GM19324 (cell line): Measurements from ENCODE around the gene RBM18.

Experiments
- ATAC-seq: cut with Tn5 transposase; IDR thresholded peaks from one replicate; pipeline ENCODE4 v1.9.1; 2021; ENCODE audit warnings: mild to moderate bottlenecking, moderate library complexity; ENCODE audit not compliant: unreplicated experiment, low FRiP score

The RBM18 gene

DNA sequence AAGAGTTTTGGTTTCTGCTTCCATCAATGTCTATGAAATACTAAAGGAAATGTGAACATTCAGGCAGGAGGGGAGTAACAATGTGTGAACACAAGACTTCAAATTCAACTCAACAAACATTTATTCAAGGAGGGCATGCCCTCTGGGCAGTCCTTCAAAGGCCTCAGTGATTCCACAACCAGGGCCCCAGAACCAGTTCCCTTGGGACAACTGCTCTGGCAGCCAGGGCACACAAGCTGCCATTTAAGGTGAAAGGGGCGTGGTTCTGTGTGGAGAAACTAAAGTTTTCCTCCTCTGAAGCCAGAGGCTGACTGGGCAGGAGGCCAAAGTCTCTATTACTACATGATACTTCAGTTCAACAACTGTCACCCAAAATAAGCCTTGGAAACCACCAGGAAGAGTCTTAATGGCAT is 3.2 kb downstream of the RBM18 start:
- ATAC-seq: no peak

DNA sequence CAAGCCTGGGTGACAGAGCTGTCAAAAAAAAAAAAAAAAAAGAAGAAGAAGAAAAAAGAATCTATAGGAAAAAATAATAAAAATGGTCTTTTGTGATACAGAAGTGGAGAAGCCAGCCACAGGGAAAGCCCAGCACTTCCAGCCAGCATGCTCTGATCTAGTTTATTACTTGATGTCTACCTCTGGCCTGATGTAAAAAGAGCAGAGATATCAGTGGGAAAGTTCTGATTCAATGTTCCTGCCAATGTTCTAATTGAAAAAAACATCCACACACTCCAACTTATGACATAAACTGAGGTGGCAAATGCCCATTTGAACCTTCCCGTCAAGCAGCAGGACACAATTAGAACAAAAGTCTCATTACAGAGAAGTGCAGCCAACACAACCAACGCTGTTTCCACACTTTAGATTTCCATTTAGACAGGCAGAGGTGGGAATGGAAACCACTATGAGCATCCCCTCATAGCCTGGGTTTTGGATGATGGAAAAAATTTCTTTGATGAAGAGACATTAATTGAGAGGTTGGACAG is 5.7 kb downstream of the RBM18 start:
- no peak for ATAC-seq

DNA sequence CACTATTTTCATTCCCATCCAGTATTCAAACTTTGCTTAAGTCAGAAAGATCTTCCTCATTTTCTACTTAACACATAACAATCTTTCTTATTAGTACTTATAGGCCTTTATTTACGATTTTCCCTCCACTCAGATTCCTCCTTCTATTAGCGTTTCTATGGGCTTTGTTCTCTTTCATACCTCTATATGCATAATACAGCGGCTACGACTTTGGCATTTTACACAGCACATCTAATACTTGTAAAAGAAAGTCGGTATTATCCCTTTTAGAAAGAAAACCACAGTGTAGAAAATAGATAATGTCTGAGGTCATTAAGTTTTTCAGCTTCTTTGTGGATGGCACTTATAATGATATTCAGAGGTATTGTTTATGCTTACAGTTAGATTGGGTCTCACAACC is 8.4 kb downstream of the RBM18 start:
- ATAC-seq: no peak

DNA sequence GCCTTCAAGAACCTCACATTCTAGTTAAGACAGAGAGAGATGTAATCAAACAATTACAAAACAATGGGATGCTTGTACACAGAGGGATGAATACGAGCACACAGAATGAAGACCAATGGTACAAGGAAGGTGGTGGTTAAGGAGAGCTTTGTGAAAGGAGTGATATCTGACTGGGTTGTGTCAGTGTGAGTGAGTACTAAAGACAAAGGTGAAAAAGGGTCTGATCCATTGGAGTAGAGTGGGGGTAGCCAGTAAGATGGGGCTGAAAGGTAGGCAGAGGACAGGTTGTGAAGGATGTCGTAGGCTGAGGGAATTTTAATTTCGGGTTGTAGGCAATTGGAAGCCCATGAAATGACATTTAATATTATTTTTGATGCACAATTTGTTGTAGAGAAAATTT is 9.9 kb downstream of the RBM18 start:
- ATAC-seq: no peak

DNA sequence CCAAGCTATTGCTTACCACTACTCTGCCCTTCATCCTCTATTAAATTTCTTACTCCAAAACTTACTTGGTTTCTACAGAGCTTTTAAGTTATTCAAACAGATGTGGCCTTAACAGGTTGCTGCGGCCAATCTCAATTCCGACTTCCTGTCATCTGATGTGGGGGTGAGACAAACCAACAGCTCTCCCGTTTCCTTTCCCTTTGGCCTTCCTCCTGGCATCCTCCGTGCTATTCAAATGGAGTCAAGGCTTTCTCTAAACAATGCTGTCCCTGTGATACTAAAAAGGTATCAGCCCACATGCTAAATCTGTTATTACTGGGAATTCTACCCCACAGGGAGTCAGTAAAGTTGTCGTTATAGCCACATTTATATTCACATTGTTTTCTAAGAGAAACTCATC is 11.8 kb downstream of the RBM18 start:
- no peak for ATAC-seq

DNA sequence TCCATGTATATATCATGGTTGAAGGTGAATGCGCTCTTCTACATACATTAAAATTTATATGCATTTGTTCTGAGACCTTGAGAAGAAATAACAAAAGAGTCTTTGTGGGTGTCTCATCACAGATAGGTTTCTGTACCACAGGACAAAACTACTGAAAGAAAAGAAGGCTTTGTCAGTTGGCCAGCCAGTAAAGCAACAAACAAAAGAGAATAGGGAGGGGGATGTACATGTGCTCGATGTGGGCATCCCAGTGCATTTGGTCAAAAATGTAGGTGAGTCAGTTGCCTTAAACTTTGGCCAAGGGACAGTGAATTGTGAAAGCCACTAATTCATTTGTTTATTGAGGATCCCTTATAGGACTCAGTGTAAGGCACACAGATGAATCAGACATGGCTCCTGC is 13.3 kb downstream of the RBM18 start:
- no peak for ATAC-seq

DNA sequence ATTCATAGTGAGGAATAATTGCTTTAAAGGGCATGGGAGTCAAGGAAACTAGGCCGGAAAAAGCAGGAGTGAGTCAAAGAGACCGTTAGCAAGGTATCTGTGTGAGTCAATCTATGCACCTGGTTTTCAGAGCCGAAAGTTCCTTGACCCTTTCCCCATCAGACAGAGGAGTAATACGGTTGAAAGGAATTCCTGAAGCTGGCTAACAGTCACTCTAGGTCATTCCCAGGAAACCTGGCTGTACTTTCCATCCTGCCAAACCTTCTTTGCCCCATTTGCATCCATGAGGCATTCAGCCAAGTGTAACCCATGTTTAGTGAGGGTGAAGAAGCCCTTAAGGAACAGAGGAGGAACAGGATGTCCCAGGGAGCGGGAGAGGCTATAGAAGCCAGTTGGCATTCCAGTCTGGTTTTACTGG is 16.2 kb downstream of the RBM18 start:
- no peak for ATAC-seq

DNA sequence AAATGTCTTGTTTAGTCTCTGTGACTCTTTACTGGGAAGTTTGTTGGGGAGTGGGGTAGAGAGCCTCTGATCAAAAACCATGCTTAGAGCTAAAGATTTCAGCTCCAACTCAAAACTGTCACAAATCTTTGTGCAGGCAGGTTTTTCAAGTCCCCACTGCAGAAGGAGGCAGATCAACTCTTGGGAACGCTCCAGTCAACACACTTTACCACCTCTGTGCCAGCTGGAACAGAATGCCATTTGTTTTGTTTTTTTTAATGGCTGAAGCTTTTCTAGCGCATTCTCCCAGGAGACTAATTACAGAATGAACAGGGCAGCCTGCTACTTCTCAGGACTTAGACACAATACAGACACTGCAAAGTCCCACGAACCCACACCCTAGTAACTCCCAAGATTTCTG is 18.0 kb downstream of the RBM18 start:
- no peak for ATAC-seq

DNA sequence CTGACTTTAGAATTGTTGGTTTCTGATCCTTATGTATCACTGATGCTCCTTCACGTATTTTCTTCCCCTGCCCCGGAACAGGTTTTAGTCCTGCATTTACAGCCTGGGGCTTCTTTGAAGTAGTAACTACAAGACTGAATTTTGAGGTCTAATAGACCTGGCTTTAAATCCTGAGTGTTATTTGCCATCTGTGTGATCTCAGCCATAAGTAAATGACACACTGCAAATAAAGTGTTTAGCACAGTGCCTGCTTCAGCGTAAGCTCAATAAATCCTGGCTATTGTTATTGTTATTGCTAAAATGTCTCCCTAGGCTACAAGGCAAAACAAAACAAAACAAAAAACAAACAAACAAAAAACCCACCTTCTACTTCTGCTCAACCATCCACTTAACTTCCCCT is 20.3 kb downstream of the RBM18 start:
- no peak for ATAC-seq

DNA sequence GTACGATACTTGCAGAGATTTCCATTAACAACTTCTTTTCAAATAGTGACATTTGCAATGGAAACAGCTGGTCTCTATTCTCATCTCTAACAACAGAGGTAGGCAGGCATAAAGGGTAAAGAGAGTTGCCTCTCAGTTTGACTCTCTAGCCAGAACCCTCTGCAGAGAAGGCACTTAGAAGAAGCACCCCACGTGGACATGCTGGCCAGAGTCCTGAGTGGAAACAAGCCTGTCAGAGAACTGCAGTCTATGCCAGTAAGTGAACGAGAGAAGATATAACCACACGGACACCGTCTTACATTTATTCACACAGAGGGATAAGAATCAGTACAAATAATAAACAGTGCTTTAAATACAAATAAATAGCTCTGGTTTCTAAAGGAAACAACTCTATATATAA is 24.9 kb downstream of the RBM18 start:
- ATAC-seq: no peak

DNA sequence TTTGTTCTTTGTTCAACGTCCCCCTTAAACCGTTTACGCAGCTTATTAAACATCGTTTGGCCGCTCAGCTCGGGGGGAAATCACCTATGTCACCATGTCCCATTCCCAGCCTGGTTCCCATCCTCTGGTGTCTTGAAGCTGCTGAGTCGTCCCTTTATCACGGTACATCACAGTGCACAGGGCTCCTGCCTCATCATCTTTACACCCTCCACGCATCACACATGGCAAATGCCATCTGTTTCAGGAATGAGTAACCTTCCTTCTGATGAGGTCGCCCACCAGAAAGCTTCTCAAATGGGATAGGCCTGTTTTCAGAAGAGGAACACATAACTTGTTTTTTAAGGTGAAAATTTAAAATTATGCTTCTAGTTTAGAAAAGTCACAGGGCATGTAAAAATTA is 28.0 kb downstream of the RBM18 start:
- no peak for ATAC-seq

DNA sequence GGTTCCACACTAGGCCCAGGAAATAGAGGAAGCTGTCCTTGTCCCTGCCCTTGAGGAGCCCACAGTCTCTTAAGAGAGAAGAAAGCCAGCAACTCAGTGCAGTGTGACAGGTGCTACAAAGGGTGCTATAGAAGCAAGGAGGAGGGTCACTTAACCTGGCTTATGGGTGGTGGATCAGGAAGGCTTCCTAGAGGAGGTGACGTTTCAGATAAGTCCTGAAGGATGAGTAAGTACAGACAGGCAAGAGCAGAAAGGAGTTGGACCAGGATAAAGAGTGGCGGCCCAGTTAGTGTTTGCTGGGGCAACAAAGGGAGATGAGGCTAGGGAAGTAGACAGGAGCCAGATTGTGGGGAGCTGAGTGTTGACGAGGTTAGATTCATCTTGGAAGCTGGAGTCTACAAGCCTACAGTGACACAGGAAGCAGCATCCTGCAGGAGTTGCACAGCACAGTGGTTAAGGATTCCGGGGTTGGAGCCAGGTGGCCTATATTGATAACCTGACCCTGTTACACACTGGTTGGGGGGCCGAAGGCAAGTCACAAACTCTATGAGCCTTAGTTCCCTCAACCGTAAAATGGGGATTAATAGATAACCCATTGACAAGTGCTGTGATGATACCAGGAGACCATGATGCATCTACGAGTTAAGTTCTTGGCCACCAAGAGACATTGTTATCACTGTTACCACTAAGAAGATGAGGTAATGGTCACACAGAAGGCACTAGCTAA is 30.5 kb downstream of the RBM18 start:
- ATAC-seq: no peak

DNA sequence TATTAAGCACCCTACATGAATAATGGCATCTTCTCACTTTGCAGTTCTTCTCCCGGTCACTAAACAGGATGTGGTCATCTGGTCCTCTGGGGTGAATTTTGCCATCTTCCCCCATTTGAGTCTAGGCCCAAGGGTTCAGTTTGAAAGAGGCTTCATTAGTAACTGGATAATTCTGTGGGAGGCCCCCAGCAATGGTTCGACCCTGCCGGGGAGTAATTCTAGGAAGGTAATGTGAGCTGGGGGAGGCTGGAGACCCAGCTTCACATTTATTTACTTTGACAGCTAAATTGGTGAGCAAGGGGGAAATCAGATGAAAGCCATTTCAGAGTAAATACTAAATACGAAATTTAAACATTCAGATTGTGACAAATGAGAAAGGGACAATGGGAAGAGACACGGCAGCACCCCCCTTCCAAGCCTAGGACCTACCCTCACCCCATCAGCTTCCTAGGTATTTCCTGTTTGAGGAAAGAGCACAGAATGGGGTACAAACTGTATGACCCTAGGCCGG is 31.8 kb downstream of the RBM18 start:
- ATAC-seq: no peak

DNA sequence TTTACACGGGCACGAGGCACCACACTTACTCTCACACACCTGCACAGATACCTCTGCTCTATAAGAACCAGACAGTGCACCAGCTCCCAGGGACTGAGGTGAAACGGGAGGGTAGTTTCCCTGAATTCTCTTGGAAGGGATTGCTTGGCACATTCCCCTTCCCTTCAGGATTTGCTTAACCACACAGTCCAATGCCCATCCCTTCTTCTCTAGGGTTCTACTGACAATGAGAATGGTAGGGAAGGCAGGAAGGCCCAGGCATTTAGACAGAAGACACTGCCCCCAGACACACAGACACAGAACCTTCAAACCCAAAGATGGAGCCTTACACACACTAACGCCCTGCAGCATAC is 35.2 kb downstream of the RBM18 start:
- no peak for ATAC-seq

DNA sequence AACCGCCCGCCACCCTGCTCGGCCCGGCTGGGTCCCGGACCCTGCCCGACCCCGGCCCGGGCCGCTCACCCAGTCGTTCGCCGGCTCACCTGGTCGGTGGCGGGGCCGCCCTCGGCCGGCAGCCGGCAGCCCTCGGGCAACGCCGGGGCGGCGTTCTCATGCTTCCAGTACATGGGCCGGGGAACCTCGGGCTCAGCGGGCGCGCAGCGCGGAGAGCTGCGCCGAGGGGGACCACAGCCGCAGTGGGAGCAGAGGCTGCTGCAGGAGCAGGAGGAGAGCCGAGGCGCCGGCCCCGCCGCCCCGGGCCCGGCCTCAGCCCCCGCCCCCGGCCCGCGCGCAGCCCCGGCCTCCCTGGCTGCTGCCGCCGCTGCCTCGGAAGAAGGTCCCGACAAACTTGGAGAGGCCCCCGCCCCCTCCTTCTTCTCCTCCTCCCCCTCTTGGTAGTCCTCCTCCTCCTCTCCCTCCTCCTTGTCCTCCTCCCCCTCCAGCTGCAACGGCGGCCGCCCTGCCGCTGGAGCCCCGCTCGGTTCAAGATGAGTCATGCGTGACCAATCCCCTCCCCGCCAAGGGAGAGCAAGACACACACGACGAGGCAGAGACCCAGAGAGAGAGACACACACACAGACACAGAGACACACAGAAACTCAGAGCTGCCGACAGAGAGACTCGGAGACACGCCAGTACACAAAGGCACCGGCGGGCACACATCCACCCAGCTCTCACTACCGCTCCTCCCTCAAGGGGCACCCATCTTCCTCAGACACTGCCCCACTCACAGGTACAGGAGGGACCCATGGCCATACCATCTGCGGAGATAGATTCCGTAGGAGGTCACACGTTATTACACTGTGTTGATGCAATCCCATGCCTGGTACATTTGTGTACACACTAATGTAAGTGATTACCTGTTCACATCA is 35.8 kb downstream of the RBM18 start, which contains the start of gene LHX6:
Gene LHX6 (minus strand): TSS at position 390 of the 917 bp plus-strand sequence. CDS start 217 bp downstream, at position 173.
- no peak for ATAC-seq

DNA sequence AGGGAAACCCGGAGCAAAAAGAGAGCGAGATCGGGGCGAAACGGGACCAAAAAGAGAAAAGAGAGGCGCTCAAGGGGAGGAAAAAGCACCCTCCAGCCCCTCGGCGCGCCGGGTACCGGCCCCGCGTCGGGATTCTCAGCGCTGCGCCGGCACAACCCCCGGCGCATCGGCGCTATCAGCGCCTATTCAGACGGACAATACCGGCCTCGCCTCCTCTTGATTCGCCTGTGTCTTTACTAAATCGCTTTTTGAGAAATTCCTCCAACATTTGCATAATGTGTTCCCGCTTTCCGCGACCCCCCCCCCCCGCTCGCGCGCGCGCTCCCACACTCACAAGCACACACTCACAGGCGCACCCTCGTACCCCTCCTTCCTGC is 36.5 kb downstream of the RBM18 start:
- no peak for ATAC-seq

DNA sequence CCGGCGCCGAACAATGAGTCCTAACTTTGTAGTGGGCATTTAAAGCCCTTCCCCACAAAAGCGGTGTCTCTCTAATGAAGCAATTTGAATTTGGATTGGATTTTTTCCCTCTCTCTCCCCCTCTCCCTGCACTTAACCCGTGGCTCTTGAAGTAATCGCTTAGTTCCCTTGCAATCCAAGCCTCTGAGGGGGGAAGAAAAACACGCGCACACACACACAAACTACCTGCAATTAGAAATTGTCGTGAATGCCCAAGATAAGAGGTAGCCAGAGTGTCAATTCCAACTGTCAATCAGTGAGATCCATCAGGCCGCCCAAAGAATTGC is 37.1 kb downstream of the RBM18 start:
- no peak for ATAC-seq

DNA sequence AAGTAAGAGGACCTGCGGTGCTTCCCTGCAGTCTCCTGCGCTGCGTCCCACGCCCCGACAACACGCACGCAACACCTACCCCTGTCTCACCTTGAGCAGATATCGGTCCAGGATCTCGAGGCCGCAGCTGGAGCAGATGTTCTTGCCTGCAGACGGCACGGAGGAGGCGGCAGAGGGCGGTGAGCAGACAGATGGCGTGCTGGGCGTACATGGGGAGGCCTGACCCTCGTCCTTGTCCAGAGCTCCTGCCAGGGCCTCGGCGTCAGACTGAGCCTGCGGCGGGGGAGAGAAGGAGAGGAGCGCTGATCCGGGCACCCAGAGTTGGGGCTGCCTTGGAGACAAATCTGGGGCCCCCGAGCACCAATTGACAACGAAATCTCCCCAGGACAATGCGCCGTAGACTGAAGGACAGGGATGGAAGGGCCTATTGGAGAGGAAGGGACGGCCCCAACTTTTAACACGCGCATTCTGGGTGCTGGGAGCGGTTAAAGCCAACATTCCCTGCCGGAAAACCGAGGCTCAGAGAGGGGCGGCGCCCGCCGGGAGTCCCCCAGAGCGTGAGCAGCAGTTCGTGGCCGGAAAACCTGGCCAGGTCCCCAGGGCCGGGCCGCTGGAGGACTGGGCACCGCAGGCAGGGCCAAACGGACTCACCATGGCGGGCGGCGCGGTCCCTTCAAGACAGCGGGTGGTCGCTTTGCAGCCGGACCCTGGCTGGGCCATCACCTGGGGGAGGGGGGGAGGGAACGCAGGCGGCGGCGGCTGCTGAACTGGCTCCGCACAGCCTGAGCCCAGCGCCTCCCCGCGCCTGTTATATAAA is 37.7 kb downstream of the RBM18 start:
- no peak for ATAC-seq

DNA sequence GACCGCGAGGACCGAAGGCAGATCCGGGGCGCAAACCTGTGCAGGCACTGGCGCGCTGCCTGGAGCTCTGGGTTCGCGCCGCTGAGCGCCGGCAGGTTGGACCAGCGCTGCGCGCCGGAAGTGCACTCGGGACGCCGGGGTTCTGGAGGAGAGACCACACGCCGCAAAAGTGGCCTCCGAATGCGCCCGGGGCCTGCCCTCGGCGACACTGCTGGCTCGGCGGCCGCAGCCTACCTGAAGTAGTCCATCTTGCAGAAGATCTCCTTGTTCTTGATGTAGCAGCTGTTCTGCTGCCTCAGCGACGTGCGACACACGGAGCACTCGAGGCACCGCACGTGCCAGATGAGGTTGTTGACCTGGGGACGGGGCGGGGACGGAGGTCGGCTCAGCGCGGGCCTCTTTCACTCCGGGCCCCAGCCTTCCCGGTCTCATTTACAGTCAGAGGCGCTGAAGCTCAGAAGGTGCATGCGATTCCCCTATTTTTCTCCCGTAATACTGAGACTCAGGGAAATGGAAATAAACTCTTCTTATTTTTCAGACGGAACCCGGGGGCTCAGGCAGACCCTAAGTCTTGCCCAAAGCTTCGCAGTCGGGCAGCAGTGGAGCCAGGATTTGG is 38.4 kb downstream of the RBM18 start:
- ATAC-seq: no peak
